Stimulated activated CD4-positive, alpha-beta T cell treated with anti-CD3 and anti-CD28 coated beads, TNF-alpha, amount 100 ng/mL, for 1 hour (primary cell): ENCODE data around the gene CRYGN.

Experiments
- DNase-seq, 3 donors: peaks; one replicate each; pipeline ENCODE4 v3.0.0-alpha.2; 2020; ENCODE audit warnings: low read depth in 3 of 3, low spot score in 1 of 3

The CRYGN gene

GRCh38 chr7:151380199-151381097, 59.5 kb downstream of the CRYGN start:
- no peak for DNase-seq

DNA sequence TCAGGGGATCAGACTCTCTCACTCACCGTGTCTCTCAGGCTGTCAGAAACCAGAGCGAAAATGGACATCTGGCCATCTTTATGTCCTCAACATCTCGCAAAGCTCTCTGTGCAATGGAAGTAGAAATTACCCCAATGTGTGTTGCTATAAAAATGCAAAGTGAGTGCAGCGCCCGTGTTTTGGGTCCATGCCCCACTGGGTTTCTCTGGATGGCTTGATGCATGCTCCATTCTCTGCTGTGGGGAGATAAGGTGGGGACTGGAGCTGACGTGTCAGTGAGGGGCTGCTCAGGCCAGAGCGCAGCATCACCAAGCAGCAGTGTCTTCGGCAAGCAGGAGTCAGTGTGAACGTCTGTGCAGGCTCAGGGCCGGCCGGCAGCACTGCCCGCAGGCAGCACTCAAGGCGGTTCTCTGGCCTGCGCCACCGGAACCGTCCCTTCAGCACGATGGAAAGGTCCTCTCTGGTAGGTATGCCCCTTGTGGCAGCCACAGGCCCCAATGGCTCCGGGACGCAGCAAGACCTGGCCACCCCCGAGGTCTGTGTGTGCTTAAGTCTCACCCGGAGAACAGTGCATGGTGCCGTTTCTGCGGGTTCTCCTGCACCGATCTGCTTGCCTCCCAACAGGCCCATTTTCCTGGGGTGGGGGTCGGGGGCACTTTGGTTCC, 60.3 kb downstream of the CRYGN start:
- DNase-seq, result no peak

DNA sequence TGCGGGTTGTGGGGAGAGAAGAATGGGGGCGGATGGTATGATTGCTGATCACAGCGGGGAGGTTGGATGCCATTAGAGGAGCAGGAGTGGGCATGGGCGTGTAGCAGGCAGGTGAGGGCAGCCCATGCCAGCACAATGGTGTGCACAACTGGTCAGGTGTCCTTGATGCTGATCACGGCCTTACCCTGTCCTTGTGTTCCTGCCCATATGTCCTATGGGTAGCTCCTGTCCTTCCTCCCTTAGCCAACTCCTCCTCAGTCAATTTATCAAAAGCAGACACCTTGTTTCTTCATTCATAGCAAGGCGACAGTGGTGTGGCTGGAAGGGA, 60.8 kb downstream of the CRYGN start:
- DNase-seq, result no peak
